OCI-M2 (cell line): ENCODE data around the gene SLC22A12.

Experiments used
- DNase-seq: peaks from one replicate; lab custom pipeline; 2025; ENCODE audit not compliant: unreplicated experiment; lab: John Stamatoyannopoulos, UW

SLC22A12 gene

DNA sequence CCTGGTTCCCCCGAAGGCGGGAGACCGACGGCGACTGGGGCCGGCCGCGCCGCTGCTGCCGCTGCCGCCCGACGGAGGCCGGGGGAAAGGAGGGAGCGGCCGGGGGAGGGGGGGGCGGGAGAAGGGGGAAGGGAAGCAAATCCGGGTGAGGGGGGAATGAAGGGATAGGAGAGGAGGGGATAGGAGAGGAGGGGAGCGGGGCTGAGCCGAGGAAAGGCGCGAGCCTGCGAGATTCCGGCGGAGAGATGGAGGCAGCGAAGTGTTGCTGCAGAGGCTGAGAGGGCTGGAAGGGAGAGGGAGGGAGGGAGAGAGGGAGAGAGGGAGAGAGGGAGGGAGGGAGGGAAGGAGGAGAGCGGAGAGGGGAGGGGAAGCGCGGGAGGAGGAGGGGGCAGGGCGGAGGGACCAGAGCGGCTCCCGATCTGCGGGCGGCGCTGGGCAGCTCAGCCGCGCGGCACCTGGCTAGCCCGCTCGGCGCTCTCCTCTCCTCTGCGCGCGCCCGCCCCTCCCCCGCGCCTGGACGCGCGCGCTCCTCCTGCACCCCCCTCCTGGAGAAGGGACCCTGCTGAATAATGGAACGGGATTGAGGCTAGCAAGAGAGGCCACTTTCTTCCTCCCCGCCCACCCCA lies 52.3 kb downstream of the SLC22A12 start:
- DNase-seq = no peak

DNA sequence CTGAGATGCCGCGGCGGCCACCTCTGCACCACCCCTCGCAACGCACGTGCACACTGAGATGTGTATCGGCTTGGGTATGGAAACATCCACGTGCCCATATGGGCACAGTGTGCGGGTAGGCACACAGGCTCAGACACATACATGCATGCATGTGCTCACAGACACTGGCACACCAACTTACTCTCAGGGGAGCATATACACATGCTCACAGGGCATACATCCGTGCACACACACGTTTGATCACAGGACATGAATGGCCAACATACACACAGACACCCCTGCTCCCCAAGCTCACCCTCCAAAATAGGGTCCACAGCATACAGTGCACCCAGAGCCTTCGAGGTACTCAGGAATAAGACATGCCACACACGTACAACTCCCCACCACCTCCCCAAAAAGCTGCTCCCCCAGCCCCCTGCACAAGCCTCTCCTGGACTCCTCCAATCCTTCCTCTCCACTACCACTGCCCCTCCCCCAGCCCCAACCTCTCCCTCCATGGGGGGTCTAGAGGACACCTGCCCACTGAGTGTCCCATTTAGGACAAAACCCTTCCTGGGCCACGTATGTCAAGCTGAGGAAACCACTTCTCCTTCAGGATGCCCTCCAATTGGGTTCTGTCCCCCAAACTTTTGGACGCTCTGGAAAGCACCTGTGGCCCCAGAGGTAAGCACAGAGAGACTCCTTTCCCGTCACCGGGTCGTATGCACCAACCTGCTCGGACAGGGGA lies 53.1 kb downstream of the SLC22A12 start:
- no peak for DNase-seq

DNA sequence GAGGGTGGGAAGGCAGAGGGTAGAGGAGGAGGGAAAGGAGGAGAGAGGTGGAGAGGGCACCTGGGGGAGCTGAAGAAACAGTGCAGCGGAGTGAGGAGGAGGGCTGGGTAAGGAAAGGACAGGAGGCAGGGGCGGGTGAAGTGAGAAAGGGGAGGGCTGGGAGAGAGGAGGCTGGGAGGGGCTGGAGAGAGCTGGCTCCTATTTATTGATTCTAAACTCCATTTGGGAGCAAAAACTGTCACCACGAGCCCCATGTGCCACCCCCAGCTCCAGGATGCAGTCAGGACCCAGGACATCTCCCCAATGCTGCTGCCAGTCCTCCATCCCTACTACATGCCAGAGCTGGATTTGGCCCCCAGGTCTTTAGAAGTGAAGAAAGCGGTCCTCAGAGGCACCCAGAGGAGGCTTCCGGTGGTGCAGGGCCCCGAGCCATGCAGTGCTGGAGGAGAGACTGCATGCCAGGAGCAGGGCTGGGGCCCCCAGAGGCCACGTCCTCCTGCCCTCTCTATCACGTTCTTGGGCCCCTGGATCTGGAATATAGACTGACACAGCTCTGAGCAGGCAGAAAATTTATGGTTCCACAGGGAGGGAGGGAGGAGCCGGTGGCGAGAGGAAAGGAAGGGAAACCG lies 53.7 kb downstream of the SLC22A12 start:
- DNase-seq = no peak

DNA sequence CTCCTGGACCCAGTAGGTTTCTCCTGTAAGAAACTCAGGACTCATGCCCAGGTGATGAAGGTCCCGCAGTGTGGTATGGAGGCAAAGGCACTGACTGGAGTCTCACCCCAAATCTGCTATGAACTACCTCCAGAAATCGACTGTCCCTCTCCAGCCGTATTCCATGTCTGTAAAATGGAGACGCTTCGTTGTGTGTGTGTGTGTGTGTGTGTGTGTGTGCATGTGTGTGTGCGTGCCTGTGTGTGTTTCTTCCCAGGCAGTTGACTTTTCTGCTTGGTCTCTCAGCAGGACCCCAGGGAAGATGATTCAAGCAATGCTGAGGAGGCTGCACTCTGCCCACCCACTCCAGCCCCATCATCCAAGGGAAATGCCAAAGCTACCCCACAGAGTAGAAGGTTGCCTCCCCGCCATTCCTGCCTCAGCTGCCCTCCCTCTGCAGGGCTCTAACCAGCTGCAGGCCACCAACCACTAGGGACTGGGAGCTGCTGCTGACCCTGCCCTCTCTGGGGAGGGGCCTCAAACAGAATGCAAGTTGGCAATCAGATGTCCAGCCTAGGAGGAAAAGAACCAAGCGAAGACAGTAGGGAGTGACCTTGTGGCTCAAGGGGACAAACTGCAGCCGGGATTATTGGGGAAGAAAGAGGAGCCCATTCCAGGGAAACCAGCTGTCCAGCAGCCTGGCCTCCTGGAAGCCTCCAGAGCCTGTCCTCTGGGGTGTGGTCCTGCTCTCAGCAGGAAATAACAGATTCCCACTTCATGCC lies 56.2 kb downstream of the SLC22A12 start:
- no peak for DNase-seq

DNA sequence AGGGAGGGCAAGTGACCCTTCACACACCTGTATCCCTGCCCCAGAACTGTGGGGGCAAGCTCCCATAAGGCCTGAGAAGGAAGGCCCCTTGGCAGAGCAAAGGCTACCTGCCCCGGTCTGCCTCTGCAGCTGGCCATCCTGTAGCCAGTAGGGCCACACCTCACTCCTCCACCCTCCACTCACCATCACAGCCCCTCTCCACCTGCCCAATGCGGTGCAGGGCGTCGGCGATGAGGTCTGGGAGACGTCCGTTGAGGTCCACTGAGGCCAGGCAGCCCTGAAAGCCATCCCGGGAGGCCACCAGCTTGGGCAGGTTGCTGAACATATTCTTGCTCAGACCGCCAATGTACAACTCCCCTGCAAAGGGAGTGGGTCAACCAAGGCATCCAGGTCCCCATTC lies 57.5 kb downstream of the SLC22A12 start:
- DNase-seq = no peak

DNA sequence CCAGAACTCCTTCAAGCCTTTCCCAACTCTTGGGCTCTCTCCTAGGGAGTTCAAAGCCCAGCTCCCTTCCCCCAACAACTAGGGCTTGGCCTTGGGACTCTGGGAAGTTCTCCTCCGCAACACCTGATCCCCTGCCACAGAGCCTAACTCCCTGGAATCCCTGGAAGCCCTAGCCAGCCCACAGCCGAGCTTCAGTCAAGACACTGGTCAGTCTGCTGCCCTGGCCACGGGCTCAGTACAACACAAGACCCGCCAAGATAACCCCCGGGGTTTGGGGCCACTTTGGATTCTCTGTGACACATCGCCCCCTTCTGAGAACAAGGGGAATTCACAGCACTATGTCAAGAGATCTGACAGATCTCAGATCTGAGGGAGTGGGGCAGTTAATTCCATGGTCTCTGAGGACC lies 58.3 kb downstream of the SLC22A12 start:
- no peak for DNase-seq

DNA sequence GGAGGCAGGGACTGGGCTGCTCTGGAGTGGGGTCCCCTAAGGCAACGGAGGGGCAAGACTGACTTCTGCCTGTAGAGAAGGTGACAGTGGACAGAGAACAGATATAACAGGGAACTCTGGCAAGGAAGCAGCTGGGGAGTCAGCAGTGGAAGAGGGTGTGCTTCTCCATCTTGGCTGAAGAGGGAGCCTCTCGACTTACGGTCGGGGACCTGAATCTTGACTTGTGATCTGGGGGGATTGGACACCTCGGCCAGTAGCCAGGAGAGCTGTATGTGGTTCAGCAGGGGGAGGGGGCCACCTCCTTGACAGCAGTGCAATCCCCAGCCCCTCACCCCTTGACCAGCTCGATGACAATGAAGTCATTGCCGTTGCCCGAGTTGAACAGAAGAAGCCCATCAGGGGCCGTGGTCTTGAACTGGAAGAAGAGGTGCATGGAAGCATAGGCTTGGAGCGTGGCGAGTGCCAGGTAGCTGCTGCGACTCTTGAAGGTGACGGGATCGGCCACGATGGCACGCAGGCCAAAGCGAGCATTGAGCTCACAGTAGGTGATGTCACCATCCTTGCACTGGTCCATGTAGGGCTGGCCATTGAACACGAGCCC lies 60.0 kb downstream of the SLC22A12 start:
- no peak for DNase-seq
